ES-I3 (cell line): ENCODE data around the gene SLC29A4.
A peak's percentile ranks its signal among the peaks of the same experiment; 100 is the strongest.
"Not testable (repeated sequence)": the region's sequence is repeated elsewhere in the genome, so short reads cannot be mapped to it uniquely, and the experiment has no call there.

Source experiments
- H3K36me3 ChIP-seq: 2 replicates; pipeline ENCODE4 v1.6.1; 2013; ENCODE audit warnings: mild to moderate bottlenecking, low read length, control low read depth, moderate library complexity; ENCODE audit not compliant: insufficient read depth
- H3K4me1 ChIP-seq: 2 replicates; pipeline ENCODE4 v1.6.1; 2013; ENCODE audit warnings: mild to moderate bottlenecking, control low read depth, low read length; ENCODE audit not compliant: insufficient read depth
- H3K9ac ChIP-seq: 2 replicates; pipeline ENCODE4 v1.6.1; 2013; ENCODE audit warnings: low read depth, mild to moderate bottlenecking, low read length, moderate library complexity
- H3K9me3 ChIP-seq: 2 replicates; pipeline ENCODE4 v1.6.1; 2013; ENCODE audit warnings: mild to moderate bottlenecking, low read length, moderate library complexity; ENCODE audit not compliant: control insufficient read depth, insufficient read depth

The SLC29A4 gene, protein sequence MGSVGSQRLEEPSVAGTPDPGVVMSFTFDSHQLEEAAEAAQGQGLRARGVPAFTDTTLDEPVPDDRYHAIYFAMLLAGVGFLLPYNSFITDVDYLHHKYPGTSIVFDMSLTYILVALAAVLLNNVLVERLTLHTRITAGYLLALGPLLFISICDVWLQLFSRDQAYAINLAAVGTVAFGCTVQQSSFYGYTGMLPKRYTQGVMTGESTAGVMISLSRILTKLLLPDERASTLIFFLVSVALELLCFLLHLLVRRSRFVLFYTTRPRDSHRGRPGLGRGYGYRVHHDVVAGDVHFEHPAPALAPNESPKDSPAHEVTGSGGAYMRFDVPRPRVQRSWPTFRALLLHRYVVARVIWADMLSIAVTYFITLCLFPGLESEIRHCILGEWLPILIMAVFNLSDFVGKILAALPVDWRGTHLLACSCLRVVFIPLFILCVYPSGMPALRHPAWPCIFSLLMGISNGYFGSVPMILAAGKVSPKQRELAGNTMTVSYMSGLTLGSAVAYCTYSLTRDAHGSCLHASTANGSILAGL

DNA sequence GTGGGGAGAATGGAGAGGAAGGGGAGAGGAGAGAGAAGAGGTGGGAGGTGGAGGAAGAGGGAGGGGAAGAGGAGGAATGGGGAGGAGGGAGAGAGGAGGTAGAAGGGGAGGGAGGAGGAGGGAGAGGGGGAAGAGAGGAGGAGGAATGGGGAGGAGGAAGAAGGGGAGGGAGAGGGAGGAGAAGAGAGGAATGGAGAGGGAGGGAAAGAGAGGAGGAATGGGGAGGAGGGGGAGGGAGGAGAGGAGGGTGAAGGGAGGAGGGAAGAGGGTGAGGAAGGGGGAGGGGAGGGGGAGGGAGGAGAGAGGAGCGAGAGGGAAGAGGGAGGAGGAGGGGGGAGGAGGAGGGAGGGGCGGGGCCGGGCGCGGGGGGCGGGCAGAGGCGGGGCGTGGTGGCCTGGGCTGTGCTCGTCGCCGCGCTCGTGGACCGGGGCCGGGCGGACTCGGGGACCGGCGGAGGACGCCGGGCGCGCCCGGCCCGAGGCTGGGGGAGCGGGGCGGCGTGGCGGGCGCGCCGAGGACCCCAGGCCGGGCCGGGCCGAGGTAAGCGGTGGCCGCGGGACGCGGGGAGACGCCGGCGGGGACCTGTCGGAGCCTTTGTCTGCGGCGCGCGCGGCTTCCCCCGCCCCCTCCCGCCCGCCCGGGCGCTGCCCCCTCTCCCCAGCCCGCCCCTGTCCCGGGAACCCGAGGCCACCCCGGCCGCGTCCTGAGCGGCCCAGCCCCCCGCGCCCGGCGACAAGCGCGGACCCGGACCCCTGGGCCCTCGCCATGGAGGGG is at the start of gene SLC29A4:
TSS of gene SLC29A4 (plus strand) at position 401 of the 774 bp plus-strand sequence. CDS start 4,874 bp downstream, outside the sequence.
- peak within 1 kb of the TSS; percentile 56; the same call in 1 of the 2 replicates for H3K9ac ChIP-seq
- H3K4me1 ChIP-seq: no peaks in the 10 kb centered on the region
- no peaks in the 10 kb centered on the region for H3K36me3 ChIP-seq
- no peaks in the 10 kb centered on the region for H3K9me3 ChIP-seq

DNA sequence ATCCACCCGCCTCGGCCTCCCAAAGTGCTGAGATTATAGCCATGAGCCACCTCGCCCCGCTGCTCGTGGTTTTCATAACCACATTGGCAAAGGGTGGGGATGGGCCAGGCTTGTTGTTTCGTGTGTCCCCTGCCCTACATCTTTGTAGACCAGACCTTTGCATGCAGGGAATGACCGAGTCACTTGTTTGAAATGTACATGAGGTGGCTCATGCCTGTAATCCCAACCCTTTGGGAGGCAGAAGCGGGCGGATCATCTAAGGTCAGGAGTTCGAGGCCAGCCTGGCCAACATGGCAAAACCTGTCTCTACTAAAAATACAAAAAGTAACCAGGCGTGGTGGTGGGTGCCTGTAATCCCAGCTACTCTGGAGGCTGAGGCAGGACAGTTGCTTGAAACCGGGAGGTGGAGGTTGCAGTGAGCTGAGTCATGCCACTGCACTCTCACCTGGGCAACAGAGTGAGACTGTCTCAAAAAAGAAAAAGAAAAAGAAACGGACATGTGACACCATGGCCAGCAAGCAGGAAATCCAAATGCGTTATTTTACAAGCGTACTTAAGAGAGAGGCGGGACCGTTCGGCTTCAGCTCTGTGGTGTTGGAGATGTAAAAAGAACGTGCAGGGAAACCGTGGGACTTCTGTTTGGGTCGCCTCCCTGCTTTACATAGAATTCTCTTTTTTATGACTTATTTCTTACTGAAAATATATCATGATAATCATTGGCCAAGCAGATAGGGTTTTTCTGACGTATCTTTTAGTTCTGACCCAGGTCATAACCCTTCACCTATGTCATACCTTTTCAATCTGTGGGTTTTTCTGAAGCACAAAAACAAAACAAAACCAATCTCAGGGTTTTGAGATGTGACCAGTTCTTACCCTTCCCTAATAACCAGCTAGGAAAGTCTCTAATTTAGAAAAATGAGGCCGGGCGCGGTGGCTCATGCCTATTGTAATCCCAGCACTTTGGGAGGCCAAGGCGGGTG is 47.6 kb upstream of the SLC29A4 start:
- Histone ChIP-seq H3K9ac (no peak overlapping the region), H3K4me1 (no peaks in the 10 kb centered on the region; the same call in 1 of the 2 replicates), H3K36me3 (peaks cover 8% of the 10 kb centered on the region; the same call in 1 of the 2 replicates), H3K9me3 (no peaks in the 10 kb centered on the region)

DNA sequence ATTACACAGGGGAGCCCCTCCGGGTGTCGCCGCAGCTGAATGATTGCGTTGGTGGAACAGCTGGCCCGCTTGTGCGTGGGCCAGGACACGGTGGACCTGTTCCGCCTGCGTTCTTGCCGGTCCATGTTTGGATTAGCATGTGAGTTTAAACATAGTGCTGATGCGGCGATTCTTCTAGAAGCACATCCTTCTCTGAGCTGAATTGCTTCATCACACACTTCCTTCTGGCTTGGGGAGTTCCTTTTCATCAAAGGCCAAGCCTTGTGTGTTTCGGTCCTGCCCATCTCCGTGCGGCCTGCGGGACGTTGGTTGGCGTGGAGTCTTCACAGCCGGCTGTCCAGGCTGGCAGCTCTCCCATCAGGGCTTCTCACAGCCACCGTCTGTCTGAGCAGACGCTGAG is 45.5 kb upstream of the SLC29A4 start:
- H3K36me3 ChIP-seq: no peaks in the 10 kb centered on the region
- no peaks in the 10 kb centered on the region; the same call in 1 of the 2 replicates for H3K4me1 ChIP-seq
- no peaks in the 10 kb centered on the region for H3K9me3 ChIP-seq
- no peak overlapping the region for H3K9ac ChIP-seq

DNA sequence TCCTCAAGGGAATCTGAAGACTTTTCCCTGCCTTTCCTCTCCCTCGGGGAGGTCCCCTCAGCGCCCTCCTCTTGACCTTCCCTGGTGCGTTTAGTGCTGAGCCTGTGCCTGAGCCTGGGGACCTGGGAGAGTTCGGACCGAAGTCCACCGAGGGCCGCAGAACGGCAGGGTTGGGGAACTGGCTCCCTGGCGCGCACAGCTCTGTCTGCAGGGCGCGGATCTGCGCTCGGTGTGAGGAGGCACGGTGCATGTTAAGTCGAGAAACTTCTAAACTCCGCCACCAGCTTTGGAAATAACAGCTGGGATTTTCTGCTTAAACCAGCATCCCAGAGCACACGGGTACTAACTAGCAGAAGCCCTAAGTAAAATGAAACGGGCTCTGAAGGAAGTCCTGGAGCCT is 44.2 kb upstream of the SLC29A4 start:
- no peaks in the 10 kb centered on the region for H3K36me3 ChIP-seq
- H3K9me3 ChIP-seq: no peaks in the 10 kb centered on the region
- H3K9ac ChIP-seq: no peak overlapping the region
- H3K4me1 ChIP-seq: no peaks in the 10 kb centered on the region; the same call in 1 of the 2 replicates

DNA sequence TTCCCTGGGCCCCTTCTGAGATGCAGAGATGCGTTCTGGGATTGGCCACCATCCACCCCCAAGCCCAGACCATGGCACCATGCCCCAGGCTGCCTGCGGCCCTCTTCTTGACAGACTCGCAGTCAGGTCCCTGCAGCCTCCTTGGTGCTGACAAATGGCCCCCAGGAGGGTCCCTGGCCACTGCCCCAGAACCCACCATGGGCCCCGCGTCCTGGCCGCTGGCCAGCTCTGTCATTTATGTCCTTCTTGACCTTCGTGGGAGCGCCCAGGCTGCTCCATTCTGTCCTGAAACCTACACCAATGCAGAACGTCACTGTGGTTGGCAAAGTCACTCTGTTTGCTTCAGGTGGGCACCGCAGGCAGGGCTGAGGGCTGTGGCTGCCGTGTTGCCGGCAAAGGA is 39.5 kb upstream of the SLC29A4 start:
- Histone ChIP-seq H3K9ac (no peak overlapping the region), H3K4me1 (no peaks in the 10 kb centered on the region), H3K36me3 (no peaks in the 10 kb centered on the region), H3K9me3 (no peaks in the 10 kb centered on the region)

DNA sequence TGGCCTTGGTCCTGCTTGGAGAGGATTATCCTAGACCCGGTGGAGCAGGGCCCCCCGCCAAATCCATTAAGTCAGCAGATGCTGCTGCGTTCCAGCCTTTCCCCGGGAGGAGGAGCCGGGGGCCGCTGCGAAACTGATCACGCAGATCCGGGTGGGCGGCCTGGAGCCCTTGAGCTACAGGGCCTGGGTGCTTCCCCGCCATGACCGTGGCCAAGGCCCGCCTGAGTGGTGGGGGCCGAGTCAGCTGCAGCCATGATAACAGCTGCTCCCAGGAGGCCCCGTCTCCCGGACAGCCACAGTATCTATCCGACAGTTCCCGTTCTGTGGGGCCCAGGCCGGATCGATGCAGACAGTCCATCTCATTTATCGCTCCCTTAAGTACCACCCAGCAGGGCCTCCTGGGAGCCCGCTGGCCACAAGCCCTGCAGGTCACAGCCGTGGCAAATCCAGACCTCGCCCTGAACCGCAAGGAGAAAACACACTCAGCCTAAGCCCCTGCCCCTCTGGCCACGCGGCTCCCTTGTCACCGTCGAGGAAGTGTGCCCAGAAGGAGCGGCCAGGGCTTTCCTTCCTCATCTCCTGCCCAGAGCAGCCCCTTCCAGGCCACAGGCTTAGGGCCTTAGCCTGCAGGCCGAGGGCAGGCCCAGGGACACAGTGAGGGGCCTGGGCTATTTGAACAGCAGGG is 34.4 kb upstream of the SLC29A4 start:
- no peaks in the 10 kb centered on the region for H3K9me3 ChIP-seq
- H3K9ac ChIP-seq: no peak overlapping the region
- H3K4me1 ChIP-seq: 0 out of 2 replicates have a peak, but pooled peaks cover 2% of the 10 kb centered on the region
- no peaks in the 10 kb centered on the region for H3K36me3 ChIP-seq

DNA sequence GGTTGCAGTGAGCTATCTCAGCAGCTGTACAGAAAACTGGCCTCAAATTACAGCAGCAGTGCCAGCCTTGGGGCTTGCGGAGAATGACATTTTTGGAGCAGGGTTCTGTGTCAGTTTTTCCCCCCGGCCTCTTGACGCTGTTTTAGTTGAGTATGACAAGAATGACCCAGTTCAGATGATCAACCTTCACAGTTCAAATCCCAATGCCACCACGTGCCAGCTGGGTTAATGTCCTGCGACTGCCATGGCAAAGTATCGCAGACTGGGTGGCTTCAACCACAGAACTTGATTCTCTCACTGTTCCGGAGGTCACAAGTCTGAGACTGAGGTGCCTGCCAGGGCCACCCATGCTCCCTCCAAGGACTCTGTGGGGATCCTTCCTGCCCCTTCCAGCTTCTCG is 32.0 kb upstream of the SLC29A4 start:
- H3K9ac ChIP-seq, H3K4me1 ChIP-seq, H3K9me3 ChIP-seq: not testable (repeated sequence)

DNA sequence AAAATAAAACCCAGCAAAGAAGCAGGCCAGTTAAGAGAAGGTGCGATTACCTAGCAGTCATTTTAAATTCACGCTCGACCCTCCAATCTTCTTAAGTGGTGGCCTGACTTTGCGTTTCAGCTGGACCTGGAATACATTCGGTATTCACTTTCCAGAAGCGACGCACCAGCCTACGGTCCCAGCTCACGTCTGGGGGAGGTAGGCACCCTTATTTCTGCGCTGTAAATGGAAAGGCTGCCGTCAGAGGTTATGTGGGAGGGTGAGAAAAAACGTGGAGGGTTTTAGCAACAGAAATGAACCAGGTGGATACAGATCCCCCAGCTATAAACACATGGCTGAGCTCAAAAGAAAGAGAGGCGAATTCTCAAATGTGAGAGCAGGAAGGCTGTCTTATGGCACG is 29.2 kb upstream of the SLC29A4 start:
- H3K9ac ChIP-seq, H3K36me3 ChIP-seq, H3K9me3 ChIP-seq, H3K4me1 ChIP-seq: not testable (repeated sequence)

More for the DNA sequence above, 32.0 kb upstream of the SLC29A4 start:
- H3K36me3 ChIP-seq: not testable (repeated sequence)

DNA sequence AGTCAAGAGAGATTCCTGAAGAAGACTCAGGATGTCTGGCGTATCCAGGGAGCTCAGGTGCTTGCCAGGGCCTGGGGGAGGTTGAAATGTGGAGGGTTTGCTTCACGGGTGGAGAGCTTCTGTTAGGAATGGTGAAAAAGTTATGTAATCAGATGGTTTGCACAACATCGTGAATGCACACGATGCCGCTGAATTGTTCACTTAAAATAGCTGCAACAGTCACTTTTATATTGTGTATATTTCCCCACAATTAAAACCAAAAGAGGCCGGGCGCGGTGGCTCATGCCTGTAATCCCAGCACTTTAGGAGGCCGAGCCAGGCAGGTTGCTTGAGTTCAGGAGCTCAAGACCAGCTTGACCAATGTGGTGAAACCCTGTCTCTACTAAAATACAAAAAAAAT is 28.4 kb upstream of the SLC29A4 start:
- H3K9me3 ChIP-seq, H3K4me1 ChIP-seq, H3K9ac ChIP-seq, H3K36me3 ChIP-seq: not testable (repeated sequence)

DNA sequence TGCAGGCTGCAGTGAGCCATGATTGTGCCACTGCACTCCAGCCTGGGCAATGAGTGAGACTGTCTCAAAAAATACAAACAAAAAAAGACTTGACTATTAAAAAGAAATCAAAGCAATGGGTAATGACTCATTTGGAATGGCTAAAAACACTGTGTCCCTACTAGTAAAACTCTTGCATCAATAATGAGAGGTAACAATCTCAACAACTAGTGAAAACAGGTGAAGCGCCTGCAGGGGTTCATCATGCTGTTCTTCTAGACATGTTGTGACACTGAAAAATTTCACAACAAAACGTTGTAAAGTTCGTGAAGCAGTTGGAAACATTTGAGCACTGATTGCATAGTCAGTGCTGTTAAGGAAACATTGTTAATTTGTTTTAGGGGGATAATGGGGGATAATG is 26.9 kb upstream of the SLC29A4 start:
- H3K4me1 ChIP-seq: 0 out of 2 replicates have a peak, but pooled peaks cover 4% of the 10 kb centered on the region
- no peaks in the 10 kb centered on the region for H3K9me3 ChIP-seq
- no peak overlapping the region for H3K9ac ChIP-seq
- no peaks in the 10 kb centered on the region for H3K36me3 ChIP-seq

DNA sequence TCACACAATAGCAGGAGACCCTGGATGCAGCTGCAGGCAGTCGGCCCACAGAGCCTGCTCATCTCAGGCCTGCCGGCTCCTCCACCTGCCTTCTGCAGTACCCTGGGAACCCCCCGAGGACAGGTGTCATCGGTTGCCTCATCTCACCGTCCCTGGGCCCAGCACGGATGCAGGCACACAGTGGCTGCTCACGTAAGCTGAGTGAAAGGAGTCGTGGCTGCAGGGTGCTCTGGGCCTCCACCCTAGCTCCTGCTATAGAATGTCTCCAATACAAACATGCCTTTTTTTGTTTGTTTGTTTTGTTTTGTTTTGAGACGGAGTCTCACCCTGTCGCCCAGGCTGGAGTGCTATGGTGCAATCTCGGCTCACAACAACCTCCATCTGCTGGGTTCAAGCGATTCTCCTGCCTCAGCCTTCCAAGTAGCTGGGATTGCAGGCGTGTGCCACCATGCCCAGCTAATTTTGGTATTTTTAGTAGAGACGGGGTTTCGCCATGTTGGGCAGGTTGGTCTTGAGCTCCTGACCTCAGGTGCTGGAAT is 22.1 kb upstream of the SLC29A4 start:
- H3K9ac ChIP-seq, H3K36me3 ChIP-seq, H3K9me3 ChIP-seq, H3K4me1 ChIP-seq: not testable (repeated sequence)

DNA sequence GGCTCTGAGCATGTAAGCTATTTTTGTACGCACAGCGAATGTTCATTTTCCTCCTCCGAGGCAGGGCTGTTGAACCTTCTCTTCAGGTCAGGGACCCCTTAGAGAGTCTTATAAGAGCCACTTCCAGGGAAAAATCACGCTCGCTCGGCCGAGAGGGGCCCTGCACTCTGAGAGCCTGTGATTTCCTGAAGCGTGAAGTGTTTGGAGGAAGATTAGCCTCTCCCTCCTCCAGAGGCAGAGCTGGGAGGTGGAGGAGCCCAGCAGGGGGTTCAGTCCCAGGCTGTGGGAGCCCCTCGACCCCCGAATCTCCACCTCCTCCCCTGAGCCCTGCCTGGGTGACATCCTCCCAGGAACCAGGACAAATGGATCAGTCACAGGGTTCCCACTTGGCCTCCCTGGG is 19.7 kb upstream of the SLC29A4 start:
- not testable (repeated sequence) for H3K9ac ChIP-seq, H3K36me3 ChIP-seq, H3K4me1 ChIP-seq, H3K9me3 ChIP-seq
